Psoas muscle (tissue), 8 donors: ENCODE measurements around the gene OSBPL5. TPM values are rescaled to one million over a fixed set of nuclear protein-coding genes. Genes with fewer than 3 reads are reported as not detected.
"Not testable (repeated sequence)": the region's sequence is repeated elsewhere in the genome, so short reads cannot be mapped to it uniquely, and the experiment has no call there.

ENCODE experiments used
- ATAC-seq, 4 donors: fragments of 200-7000 bp; cut with Tn5 transposase; one replicate each; pipeline ENCODE4 v1.9.1; 2020; ENCODE audit warnings: moderate library complexity in 3 of 4, mild to moderate bottlenecking in 2 of 4
- DNase-seq, 2 donors: peaks; one replicate each; pipeline ENCODE4 v3.0.0-alpha.2; 2020
- H3K27ac ChIP-seq: fragments of 200-600 bp; one replicate; pipeline ENCODE4 v1.8.0; 2022
- H3K27me3 ChIP-seq, 3 donors: fragments of 200-600 bp in 1 of 3; one replicate each; pipeline versions ENCODE4 v1.6.1 to v1.8.0; 2013 to 2022; ENCODE audit warnings: low read length in 2 of 3, mild to moderate bottlenecking in 2 of 3, moderate library complexity in 1 of 3; ENCODE audit not compliant: insufficient read depth in 3 of 3
- H3K36me3 ChIP-seq, 2 donors: fragments of 200-600 bp in 1 of 2; one replicate each; pipeline versions ENCODE4 v1.6.1 to v1.8.0; 2013 to 2022; ENCODE audit warnings: low read depth in 1 of 2, mild to moderate bottlenecking in 1 of 2, moderate library complexity in 1 of 2; ENCODE audit not compliant: insufficient read depth in 1 of 2
- H3K4me1 ChIP-seq: fragments of 200-600 bp; one replicate; pipeline ENCODE4 v1.8.0; 2022
- H3K4me3 ChIP-seq: fragments of 200-600 bp; one replicate; pipeline ENCODE4 v1.8.0; 2022; ENCODE audit warnings: mild to moderate bottlenecking
- H3K9me3 ChIP-seq: fragments of 200-600 bp; one replicate; pipeline ENCODE4 v1.8.0; 2022
- CTCF ChIP-seq: fragments of 200-600 bp; IDR thresholded peaks from one replicate; pipeline ENCODE4 v1.8.0; 2022; ENCODE audit warnings: antibody characterized with exemption
- WGBS, 3 donors: extraction: QIAGEN DNeasy Blood & Tissue Kit; methylation state at CpG; one replicate each; pipeline versions ENCODE4 v1.1.6 to v1.1.7; 2013; 5-methylcytosine and 5-hydroxymethylcytosine counted together
- intact Hi-C, 2 donors: fragments of 100-400 bp; cut with DNase I; formaldehyde crosslinking; loops; one replicate each; pipeline versions ENCODE4 v1.11.0 to v1.14.2; 2022
- polyA plus RNA-seq, 3 donors: library from polyadenylated mRNA; stranded (reverse); fragments of 200-250 nt; gene quantifications; one replicate each; pipeline ENCODE4 v1.2.3, GENCODE V29; 2013
- total RNA-seq, 4 donors: library from RNA; stranded (reverse); fragmentation: NEBNext Ultra II Directional in 2 of 4; extraction: Animal tissue kit (Norgen Biotek cat#: 25700) in 2 of 4; gene quantifications; one replicate each; pipeline versions ENCODE4 v1.2.1 to v1.2.4, GENCODE V29; 2021 to 2023
- donor health status: healthy with polysubstance abuse.
- donor health status: DM: no; HTN: no; CAD: no; lungs with moderate emphysema.
- donor health status: Bipolar disorder and iron deficiency.
- donor health status: healthy.
- donor health status: DM: yes; HTN: yes; CAD: no.
- donor health status: DM: no; HTN: no; CAD: no.
- donor health status: DM: no; HTN: no; CAD: no.
- donor health status: DM: yes; HTN: yes; CAD: no.

Gene OSBPL5
- total and polyA plus RNA-seq, 7 donors, result 3.4 to 12.4 (median 6.9) TPM

GRCh38 chr11:3069425-3069824 is 95.7 kb downstream of the OSBPL5 start:
- H3K27me3 ChIP-seq, result no peaks in the 10 kb centered on the region
- H3K4me1 ChIP-seq, result no peaks in the 10 kb centered on the region
- no peak overlapping the region for H3K27ac ChIP-seq
- no peaks in the 10 kb centered on the region for H3K9me3 ChIP-seq
- TF ChIP-seq CTCF, result no peak
- no peak for DNase-seq
- intact Hi-C loops, result no loop called here
- H3K36me3 ChIP-seq, result no peaks in the 10 kb centered on the region
- no peak for ATAC-seq
- 80 to 82% (median 82%) methylated on average over 7 of the region's 8 CpGs for WGBS, 3 donors
- H3K4me3 ChIP-seq, result no peak overlapping the region

- H3K27ac ChIP-seq, H3K4me1 ChIP-seq, H3K4me3 ChIP-seq, ATAC-seq, DNase-seq, intact Hi-C loops, H3K36me3 ChIP-seq, H3K9me3 ChIP-seq, H3K27me3 ChIP-seq: not testable (repeated sequence)
- 94 to 97% (median 96%) methylated on average over 3 of the region's 3 CpGs for WGBS, 3 donors
These were observed 98.8 kb downstream of the OSBPL5 start for GRCh38 chr11:3066308-3066707.

- H3K9me3 ChIP-seq, DNase-seq, H3K4me1 ChIP-seq, intact Hi-C loops, ATAC-seq, H3K36me3 ChIP-seq, H3K4me3 ChIP-seq, H3K27me3 ChIP-seq, H3K27ac ChIP-seq: not testable (repeated sequence)
- 88 to 94% (median 88%) methylated on average over 6 of the region's 6 CpGs for WGBS, 3 donors
These were observed 100.4 kb downstream of the OSBPL5 start for GRCh38 chr11:3064709-3065108.

GRCh38 chr11:3063876-3064275 is 101.2 kb downstream of the OSBPL5 start:
- ATAC-seq, H3K27ac ChIP-seq, H3K9me3 ChIP-seq, H3K36me3 ChIP-seq, H3K4me3 ChIP-seq, intact Hi-C loops, H3K27me3 ChIP-seq, H3K4me1 ChIP-seq: not testable (repeated sequence)
- 64 to 72% (median 69%) methylated on average over 8 of the region's 8 CpGs for WGBS, 3 donors
- peak in 1 of 2 donors; percentile 18 for DNase-seq

GRCh38 chr11:3063432-3063831 is 101.7 kb downstream of the OSBPL5 start:
- DNase-seq, H3K27me3 ChIP-seq, H3K4me3 ChIP-seq, H3K4me1 ChIP-seq, H3K36me3 ChIP-seq, intact Hi-C loops, H3K9me3 ChIP-seq, H3K27ac ChIP-seq, ATAC-seq: not testable (repeated sequence)
- 89 to 98% (median 92%) methylated on average over 4 of the region's 4 CpGs for WGBS, 3 donors

GRCh38 chr11:3060436-3061025 is 104.6 kb downstream of the OSBPL5 start:
- no peaks in the 10 kb centered on the region for H3K27me3 ChIP-seq
- WGBS, 3 donors, result 84 to 91% (median 90%) methylated on average over 11 of the region's 11 CpGs
- intact Hi-C loops, result no loop called here
- no peaks in the 10 kb centered on the region for H3K36me3 ChIP-seq
- DNase-seq, result no peak
- no peak overlapping the region for H3K27ac ChIP-seq
- peaks cover 14% of the 10 kb centered on the region for H3K4me1 ChIP-seq
- H3K4me3 ChIP-seq, result no peak overlapping the region
- H3K9me3 ChIP-seq, result no peaks in the 10 kb centered on the region
- no peak for TF ChIP-seq CTCF
- ATAC-seq, result no peak
